GM12873 (cell line): ENCODE data around the gene HTR7.

Source experiments
- CTCF ChIP-seq: IDR thresholded peaks from 2 replicates; pipeline ENCODE4 v1.5.1; 2012; ENCODE audit warnings: low read depth, mild to moderate bottlenecking, moderate library complexity, low read length, control low read depth; ENCODE audit not compliant: insufficient read depth; ENCODE audit errors: missing control alignments

The HTR7 gene

GRCh38 chr10:90842725-90843124 lies 15.1 kb downstream of the HTR7 start:
- TF ChIP-seq CTCF, result no peak

DNA sequence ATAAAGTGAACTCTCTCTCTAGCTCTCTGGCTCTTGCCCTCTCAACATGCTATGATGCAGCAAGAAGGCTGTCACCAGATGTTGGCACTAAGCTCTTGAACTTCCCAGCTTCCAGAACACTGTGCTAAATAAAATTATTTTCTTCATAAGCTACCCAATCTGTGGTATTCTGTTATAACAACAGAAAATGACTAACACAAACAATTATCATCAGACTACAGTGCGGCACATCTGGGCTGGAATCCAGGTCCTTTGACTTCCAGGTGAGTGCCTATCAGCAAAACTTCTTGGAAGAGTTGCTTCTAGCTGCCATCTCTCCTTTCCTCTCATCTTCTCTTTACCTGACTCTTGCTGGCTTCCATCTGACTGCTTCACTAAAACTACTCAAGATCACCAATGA lies 20.4 kb downstream of the HTR7 start:
- TF ChIP-seq CTCF, result no peak

GRCh38 chr10:90834326-90834725 lies 23.5 kb downstream of the HTR7 start:
- no peak for TF ChIP-seq CTCF

DNA sequence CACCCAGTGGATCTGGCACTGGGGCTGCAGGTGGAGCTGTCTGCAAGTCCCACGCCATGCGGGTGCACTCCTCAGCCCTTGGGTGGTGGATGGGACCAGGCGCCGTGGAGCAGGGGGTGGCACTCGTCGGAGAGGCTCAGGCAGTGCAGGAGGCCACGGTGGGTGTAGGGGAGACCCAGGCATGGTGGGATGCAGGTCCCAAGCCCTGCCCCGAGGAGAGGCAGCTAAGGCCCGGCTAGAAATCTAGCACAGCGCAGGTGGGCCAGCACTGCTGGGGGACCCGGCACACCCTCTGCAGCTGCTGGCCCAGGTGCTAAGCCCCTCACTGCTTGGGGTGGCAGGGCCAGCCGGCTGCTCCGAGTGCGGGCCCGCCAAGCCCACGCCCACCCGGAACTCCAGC lies 25.7 kb downstream of the HTR7 start:
- TF ChIP-seq CTCF, result no peak

DNA sequence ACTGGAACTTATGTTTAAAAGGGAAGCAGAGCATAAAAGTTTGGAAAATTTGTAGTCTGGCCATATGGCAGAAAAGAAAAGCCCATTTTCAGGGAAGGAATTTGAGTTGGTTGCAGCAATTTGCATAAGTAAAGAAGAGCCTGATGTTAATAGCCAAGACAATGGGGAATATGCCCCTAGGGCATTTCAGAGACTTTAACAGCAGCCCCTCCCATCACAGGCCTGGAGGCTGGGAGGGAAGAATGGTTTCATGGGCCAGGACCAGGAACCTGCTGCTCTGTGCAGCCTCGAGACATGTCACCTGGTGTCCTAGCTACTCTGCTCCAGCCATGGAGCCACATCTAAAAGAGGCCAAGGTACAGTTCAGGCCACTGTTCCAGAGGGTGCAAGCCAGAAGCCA lies 35.3 kb downstream of the HTR7 start:
- no peak for TF ChIP-seq CTCF

- no peak for TF ChIP-seq CTCF
Observed at GRCh38 chr10:90819911-90820310, 37.9 kb downstream of the HTR7 start.

DNA sequence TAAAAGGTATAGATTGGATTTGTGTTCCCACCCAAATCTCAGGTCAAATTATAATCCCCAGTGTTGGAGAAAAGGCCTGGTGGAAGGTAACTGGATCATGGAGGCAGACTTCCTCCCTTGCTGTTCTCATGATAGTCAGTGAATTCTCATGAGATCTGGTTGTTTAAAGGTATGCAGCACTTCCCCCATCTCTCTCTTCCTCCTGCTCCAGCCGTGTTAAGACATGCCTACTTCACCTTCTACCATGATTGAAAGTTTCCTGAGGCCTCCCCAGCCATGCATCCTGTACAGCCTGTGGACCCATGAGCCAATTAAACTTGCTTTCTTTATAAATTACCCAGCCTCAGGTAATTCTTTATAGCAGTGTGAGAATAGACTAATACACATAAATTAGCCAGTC lies 39.1 kb downstream of the HTR7 start:
- TF ChIP-seq CTCF, result no peak
